EH (cell line): ENCODE measurements around the gene VWF.

ENCODE experiments used
- DNase-seq: peaks from one replicate; pipeline ENCODE4 v3.0.0-alpha.2; 2015; ENCODE audit warnings: low read depth

Gene VWF

DNA sequence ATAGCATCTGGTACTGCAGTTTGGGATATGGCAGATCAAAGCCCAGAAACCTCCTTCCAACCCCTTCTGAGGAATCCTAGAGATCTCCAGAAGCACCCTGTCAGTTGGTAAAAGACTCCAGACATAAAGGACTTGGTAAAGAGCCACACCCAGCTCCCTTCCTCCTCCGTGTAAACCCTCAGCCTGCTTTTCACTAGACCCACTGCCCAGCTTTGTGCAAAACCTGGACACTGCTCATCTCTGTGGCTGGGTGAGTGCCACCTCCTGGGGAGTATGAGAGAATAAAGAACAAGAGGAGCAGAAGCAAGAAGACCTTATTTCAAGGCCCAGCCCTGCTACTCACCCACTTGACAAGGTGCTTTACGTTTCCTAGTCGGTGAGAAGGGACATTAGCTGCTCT lies 212.5 kb downstream of the VWF start:
- DNase-seq, result no peak

DNA sequence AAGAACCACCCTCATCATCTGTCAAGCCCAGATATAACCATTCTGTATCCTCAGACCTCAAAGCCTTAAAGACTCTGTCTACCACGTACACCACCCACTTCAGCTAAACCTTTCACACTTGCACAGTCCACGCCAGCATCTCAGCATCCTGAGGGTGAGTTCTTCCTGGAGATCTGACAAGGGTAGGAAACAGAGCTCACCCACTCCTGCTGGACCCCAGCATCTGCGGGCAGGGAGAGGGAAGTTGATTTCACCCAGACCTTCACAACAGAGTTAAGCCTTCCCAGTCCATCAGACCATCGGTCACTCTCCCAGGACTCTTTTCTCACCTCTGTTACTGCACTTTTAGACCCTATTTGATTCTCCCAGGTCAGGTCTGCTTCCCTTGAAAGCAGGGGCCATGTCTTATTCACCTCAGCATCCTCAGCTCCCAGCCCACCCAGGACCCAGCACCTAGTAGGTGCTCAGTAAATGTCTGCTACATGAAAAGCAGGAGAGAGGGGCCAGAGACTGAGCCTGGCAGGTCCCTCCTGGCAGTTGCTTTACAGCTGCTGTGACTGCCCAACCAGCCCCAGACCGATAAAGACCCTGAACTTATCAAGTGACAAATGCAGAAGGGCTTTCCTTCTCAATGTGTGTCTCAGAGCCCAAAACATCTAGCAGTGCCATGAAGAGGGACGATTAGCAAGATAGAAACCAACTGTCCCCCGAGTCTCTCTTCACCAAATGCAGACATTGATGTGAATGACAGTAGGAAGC lies 213.5 kb downstream of the VWF start:
- no peak for DNase-seq

DNA sequence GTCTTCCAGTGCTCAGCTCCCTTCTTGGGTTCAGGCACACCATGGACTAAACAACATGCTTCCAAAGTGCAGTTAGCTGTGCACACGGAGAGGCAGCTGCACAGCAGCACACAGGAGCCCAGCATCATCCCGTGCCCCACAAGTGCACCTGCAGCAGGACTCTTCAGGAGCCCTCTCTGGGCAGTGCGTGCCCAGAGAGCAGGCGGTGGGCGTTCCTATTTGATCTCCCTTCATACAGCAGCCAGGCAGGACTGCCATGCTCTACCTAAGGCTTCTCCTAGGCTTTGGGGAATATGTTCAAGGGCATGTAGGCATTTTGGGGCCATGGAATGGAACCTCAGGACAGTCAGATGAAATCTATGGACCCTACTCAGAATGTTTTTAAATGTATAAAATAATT lies 214.9 kb downstream of the VWF start:
- no peak for DNase-seq

DNA sequence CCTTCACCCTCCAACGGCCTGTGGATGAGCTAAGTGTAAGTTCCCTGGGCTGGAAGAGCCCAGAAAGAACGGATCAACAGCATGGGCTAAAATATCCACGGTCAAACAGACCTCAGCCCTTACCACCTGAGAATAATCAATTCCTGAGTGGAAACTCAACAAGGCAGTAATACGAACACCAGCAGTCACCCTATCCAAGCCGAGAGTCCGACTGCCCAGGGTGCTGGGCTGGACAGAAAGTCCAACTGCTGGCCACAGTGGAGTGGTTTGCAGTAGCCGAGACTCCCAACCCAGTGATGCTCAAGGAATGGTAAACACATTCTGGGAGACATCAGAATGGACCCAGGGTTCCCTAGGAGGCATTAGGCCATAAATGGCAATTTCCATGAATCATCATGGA lies 216.2 kb downstream of the VWF start:
- no peak for DNase-seq

DNA sequence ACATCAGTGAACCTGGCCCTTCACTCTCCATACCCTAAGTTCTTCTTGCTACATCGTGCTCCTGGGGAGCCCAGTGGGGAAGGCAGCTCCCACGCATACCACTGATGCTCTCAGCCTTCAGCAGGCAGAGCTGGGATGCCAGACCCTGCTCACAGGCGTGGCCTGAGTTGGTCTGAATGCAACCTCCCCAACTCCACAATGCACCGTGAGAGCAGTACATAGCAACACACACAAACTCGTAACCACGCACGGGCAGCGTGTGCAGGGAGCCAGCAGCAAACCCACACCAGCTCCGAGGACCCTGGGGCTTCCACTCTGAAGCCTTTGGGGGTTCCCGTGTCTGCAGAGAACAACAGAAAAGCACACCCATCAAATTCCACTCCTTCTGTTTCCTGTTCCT lies 216.7 kb downstream of the VWF start:
- no peak for DNase-seq

DNA sequence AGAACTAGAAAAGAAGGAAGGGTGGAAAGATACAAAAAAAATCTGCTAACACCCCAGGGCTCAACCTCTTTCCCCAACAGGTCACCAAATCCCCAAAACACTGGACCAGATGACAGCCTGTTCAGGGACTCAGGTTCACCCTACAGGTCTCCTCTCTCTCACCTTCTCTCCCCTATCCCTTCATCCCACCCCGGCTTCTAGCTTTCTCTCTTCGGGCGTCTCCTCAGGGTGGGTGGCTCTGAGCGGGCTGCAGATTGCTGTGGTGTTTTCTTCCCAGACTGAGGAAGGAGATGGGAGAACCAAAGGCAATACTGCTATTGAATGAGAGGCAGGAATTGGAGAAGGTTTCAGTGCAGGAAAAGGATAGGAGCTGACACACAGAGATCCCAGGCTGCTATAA lies 218.7 kb downstream of the VWF start:
- no peak for DNase-seq

DNA sequence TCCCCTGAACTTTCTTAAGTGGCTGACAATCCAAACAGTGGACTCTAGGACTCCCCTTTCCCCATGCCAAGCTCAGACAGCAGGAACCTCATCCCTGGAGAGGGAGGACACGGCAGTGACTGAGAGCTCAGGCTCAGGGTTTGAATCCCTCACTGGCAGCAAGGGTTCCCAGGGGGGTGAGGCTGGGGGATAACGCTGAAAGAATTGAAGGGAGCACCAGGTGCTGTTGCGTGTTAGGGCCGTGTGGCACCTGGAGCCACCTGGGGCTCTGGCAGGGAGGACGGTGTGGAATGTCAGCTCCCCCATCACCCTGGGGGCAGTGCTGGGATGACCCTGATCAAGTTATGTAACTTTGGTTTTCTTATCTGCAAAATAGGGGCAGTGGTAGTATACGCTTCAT lies 219.5 kb downstream of the VWF start:
- no peak for DNase-seq

DNA sequence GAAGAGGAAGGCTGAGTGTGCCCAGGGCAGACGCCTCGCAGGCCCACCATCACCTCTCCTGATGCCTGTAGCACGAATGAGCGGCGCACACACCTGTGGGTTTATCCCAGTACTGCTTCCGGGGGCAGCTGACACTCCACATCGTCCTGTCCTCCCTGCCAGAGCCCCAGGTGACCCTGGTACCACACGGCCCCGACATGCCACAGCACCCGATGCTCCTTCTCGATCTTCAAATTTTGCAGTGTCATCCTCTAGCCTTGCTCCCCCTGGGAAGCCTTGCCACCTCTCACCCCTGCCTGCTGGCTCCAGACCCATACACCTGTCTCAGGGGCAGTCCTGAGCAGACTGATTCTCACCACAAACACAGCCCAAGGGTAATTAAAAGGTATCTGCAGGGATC lies 220.0 kb downstream of the VWF start:
- no peak for DNase-seq

DNA sequence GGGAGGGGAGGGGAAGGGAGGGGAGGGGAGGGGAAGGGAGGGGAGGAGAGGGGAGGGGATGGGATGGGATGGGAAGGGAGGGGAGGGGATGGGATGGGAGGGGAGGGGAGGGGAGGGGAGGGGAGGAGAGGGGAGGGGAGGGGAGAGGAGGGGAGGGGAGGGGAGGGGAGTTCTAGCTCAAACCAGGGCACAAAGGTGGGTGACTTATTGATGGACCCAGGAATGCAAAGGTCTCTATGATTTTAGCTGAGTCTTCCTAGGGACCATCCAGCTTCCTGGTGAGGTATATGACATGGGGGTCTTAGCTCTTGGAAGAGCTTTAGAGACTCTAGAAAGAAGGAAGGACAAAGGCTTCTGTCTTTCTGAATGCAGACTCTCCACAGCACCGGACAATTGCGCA lies 221.7 kb downstream of the VWF start:
- DNase-seq, result no peak

DNA sequence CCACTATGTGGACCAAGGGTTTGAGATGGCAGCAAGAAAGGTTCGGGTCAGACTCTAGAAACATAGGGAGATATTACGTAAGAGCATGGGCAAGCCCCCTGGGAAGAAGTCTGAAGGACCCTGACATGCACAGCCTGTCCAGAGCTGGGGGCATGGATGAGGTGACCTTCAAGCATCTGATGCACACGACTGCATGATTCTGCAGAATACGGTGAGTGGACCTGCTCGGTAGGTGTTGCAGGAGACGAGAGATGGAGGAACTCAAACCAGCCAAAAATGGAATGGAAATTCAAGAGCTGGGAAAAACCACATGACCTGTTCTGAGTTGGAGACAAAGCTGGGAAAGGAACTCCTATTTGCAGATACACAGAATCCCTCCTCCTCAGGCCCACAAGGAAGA lies 223.1 kb downstream of the VWF start:
- DNase-seq, result no peak

DNA sequence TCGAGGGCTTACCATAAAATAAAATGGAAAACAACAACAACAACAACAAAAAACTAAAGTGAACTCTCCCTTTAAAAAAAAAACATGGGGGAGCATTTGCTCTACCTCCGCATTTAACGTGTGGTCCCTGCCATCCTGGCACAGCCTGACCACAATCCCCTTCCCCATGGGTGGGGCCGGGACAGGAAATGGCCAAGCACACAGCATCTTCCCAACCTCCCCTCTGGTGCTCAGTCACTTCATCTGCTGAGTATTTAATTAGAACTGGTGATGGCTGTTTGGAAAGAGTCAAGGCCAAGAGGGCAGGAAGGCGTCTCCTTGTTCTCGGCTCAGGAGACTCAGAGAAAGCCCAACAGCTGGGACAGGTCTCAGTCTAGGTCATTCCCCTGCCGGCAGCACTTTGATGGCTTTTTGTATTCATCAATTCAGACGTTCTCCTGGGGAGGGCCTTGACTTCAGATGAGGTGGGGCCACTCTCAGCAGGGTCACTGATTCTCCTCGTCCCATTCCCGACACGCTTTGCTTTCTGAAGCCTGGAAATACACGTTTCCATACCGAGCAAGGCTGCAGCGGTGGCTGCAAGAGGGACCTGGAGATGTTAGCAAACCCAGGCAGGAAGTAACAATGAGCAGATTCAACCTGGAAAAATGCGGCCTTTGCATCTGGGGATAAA lies 223.8 kb downstream of the VWF start:
- DNase-seq, result no peak

DNA sequence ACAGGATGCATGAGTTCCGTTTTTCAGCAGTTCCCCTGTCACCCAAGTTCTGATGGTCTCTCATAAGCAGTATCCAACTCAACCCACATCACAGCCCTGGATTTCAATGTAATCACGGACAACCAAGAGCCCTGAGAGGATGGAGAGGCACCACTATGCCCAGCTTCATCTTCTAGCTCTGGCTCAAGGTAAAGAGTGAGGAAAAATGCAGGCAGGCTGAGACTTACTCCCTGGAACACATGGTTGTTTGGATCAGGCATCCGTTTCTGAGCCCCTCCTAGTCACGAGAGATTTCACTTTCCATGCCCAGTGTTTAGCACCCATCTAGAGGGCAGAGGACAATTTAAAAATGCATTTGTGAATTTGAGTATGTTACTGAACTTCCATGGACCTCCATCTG lies 224.4 kb downstream of the VWF start:
- DNase-seq, result no peak

DNA sequence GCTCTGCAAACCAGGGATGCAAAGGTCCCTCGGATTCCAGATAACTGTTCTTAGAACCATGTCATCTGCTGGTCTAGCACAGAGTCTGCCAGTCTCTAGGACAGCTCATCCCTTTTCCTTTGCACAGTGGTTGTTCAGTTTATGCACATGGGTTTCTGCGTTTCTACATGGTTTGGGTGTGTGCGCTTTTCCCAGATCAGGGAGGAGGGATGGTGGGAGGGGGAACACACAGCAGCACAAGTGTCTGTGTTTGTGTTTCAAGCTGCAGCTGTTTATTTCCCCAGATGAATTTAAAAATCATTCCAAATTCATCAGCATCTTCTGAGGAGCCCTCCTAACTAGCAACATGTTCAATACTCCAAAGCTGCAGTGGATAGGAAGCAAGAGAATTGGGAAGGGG lies 224.8 kb downstream of the VWF start:
- DNase-seq, result no peak

DNA sequence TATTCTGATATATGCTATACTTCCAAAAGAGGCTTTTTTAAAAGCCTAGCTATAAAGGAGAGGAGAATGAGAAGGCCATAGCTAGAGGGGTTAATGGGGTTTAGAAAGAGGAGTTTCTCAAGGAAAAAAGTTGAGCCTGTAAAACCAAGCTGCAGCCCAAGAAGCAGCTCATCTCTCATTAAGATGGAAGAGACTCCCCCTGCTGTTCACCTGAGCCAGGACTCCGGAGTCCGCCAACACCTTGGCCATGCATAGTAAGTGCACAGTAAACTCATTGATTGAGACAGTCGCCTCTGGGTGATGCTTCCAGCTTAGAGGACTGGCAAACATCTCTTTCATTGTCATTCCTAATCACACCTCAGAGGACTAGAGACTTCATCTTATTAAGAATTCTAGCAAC lies 225.6 kb downstream of the VWF start:
- DNase-seq, result no peak
